Stomach (tissue), 4 donors: ENCODE measurements around the gene MGAM2.

Source experiments
- CTCF ChIP-seq, 7 experiments: fragments of 450-650 bp in 4 of 7; fragments of 200-600 bp in 3 of 7; sonication (generic) in 3 of 7; IDR thresholded peaks; one replicate each; pipeline ENCODE4 v1.5.1; 2016 to 2019; ENCODE audit warnings: antibody characterized with exemption in 7 of 7, control low read depth in 2 of 7, mild to moderate bottlenecking in 1 of 7
- EP300 ChIP-seq: sonication (generic); formaldehyde crosslinking; IDR thresholded peaks from one replicate; pipeline ENCODE4 v1.6.1; 2017; ENCODE audit warnings: antibody characterized with exemption
- POLR2A ChIP-seq, 4 donors: fragments of 450-650 bp; IDR thresholded peaks; one replicate each; pipeline ENCODE4 v1.6.1; 2016; ENCODE audit warnings: antibody characterized with exemption in 4 of 4, control low read depth in 2 of 4, mild to moderate bottlenecking in 1 of 4, moderate library complexity in 1 of 4
- POLR2AphosphoS5 ChIP-seq, 3 donors: sonication (generic); formaldehyde crosslinking; IDR thresholded peaks; one replicate each; pipeline ENCODE4 v1.6.1; 2016; ENCODE audit warnings: antibody characterized with exemption in 3 of 3

- TF ChIP-seq CTCF (IDR thresholded peaks at IDR 0.05) (no peak), POLR2A (IDR thresholded peaks at IDR 0.05) (no peak), POLR2AphosphoS5 (IDR thresholded peaks at IDR 0.05) (no peak), EP300 (no peak)
Measured at GRCh38 chr7:142228537-142229104, 117.1 kb downstream of the MGAM2 start.
